Right atrium auricular region (tissue), 2 donors: Measurements from ENCODE around the gene TMCC2. TPM values are rescaled to one million over a fixed set of nuclear protein-coding genes. Genes with fewer than 3 reads are reported as not detected.

Experiments used
- DNase-seq: peaks from one replicate; pipeline ENCODE4 v3.0.0-alpha.2; 2019; ENCODE audit warnings: low spot score
- H3K27ac ChIP-seq, 2 donors: fragments of 200-600 bp; sonication (generic); 1 replicate in 1 of 2; 2 replicates in 1 of 2; pipeline ENCODE4 v1.5.1; 2016 to 2019
- H3K27me3 ChIP-seq, 2 donors: fragments of 200-600 bp; sonication (generic); one replicate each; pipeline versions ENCODE4 v1.5.1 to v1.6.0; 2017 to 2019
- H3K36me3 ChIP-seq: fragments of 200-600 bp; sonication (generic); one replicate; pipeline ENCODE4 v1.5.1; 2016
- H3K4me1 ChIP-seq, 2 donors: fragments of 200-600 bp; sonication (generic); one replicate each; pipeline versions ENCODE4 v1.5.1 to v1.6.0; 2017 to 2019
- H3K4me3 ChIP-seq, 2 donors: fragments of 200-600 bp; sonication (generic); 1 replicate in 1 of 2; 2 replicates in 1 of 2; pipeline ENCODE4 v1.5.1; 2017 to 2019; ENCODE audit warnings: mild to moderate bottlenecking in 1 of 2, moderate library complexity in 1 of 2
- H3K9me3 ChIP-seq, 2 donors: fragments of 200-600 bp; sonication (generic); one replicate each; pipeline ENCODE4 v1.5.1; 2019
- CTCF ChIP-seq, 2 donors: fragments of 200-600 bp; sonication (generic); IDR thresholded peaks; one replicate each; pipeline ENCODE4 v1.5.1; 2019; ENCODE audit warnings: antibody characterized with exemption in 2 of 2
- total RNA-seq, 2 donors: library from RNA; depleted of rRNA; stranded (reverse); fragments of >200 nt; gene quantifications; one replicate each; pipeline ENCODE4 v1.1.0, GENCODE V29; 2016

The TMCC2 gene
- total RNA-seq, 2 donors from 2014 or later = 8.5 to 11.9 TPM

- H3K27me3 ChIP-seq = no peaks in the 10 kb centered on the region
- H3K4me1 ChIP-seq = peaks cover 0 to 8% of the 10 kb centered on the region in 2 donors
Measured at GRCh38 chr1:205192287-205192686, 35.5 kb upstream of the TMCC2 start.

GRCh38 chr1:205199090-205199930 is 28.4 kb upstream of the TMCC2 start:
- Histone ChIP-seq H3K4me1 (peaks cover 0 to 9% of the 10 kb centered on the region in 2 donors), H3K27ac (no peak overlapping the region), H3K9me3 (no peaks in the 10 kb centered on the region), H3K36me3 (no peaks in the 10 kb centered on the region), H3K4me3 (no peak overlapping the region), H3K27me3 (no peaks in the 10 kb centered on the region)
- no peak for TF ChIP-seq CTCF (IDR thresholded peaks at IDR 0.05)
- no peak for DNase-seq

More at GRCh38 chr1:205192287-205192686, 35.5 kb upstream of the TMCC2 start:
- no peak overlapping the region for H3K27ac ChIP-seq
- H3K4me3 ChIP-seq = no peak overlapping the region
- no peak for TF ChIP-seq CTCF (IDR thresholded peaks at IDR 0.05)
- DNase-seq = no peak
- peaks cover under 1% of the 10 kb centered on the region for H3K36me3 ChIP-seq
- H3K9me3 ChIP-seq = no peaks in the 10 kb centered on the region

GRCh38 chr1:205199931-205200299 is 27.8 kb upstream of the TMCC2 start:
- Histone ChIP-seq H3K4me1 (peaks cover 0 to 12% of the 10 kb centered on the region in 2 donors), H3K36me3 (no peaks in the 10 kb centered on the region), H3K9me3 (no peaks in the 10 kb centered on the region), H3K27ac (no peak overlapping the region), H3K4me3 (no peak overlapping the region), H3K27me3 (no peaks in the 10 kb centered on the region)
- no peak for DNase-seq
- TF ChIP-seq CTCF (IDR thresholded peaks at IDR 0.05) = no peak

GRCh38 chr1:205204552-205204951 is 23.2 kb upstream of the TMCC2 start:
- Histone ChIP-seq H3K27ac (no peak overlapping the region), H3K4me1 (peaks cover 0 to 12% of the 10 kb centered on the region in 2 donors), H3K36me3 (no peaks in the 10 kb centered on the region), H3K4me3 (no peak overlapping the region), H3K9me3 (no peaks in the 10 kb centered on the region), H3K27me3 (no peaks in the 10 kb centered on the region)
- no peak for TF ChIP-seq CTCF (IDR thresholded peaks at IDR 0.05)
- DNase-seq = no peak

- Histone ChIP-seq H3K27me3 (no peaks in the 10 kb centered on the region), H3K36me3 (no peaks in the 10 kb centered on the region), H3K4me1 (peaks cover 0 to 17% of the 10 kb centered on the region in 2 donors), H3K27ac (no peak overlapping the region), H3K4me3 (no peak overlapping the region), H3K9me3 (no peaks in the 10 kb centered on the region)
- no peak for DNase-seq
- TF ChIP-seq CTCF (IDR thresholded peaks at IDR 0.05) = no peak
Measured at GRCh38 chr1:205205055-205205454, 22.7 kb upstream of the TMCC2 start.
